ENCODE measurements around the gene SRPK2.
"Not testable (repeated sequence)": the region's sequence is repeated elsewhere in the genome, so short reads cannot be mapped to it uniquely, and the experiment has no call there.

Gene SRPK2

GRCh38 chr7:105256761-105257231, 131.9 kb downstream of the SRPK2 start:
- DNase-seq: no peak

- DNase-seq: no peak
Measured at GRCh38 chr7:105250706-105251105, 138.0 kb downstream of the SRPK2 start.

GRCh38 chr7:105250239-105250638, 138.5 kb downstream of the SRPK2 start:
- DNase-seq: no peak

- DNase-seq: no peak
Measured at GRCh38 chr7:105249216-105249615, 139.5 kb downstream of the SRPK2 start.

- no peak for DNase-seq
Measured at GRCh38 chr7:105246679-105247078, 142.0 kb downstream of the SRPK2 start.

- no peak for DNase-seq
Measured at GRCh38 chr7:105246256-105246655, 142.5 kb downstream of the SRPK2 start.

- DNase-seq: no peak
Measured at GRCh38 chr7:105245398-105246114, 143.2 kb downstream of the SRPK2 start.

- DNase-seq: no peak
Measured at GRCh38 chr7:105244594-105244993, 144.1 kb downstream of the SRPK2 start.

- DNase-seq: no peak
Measured at GRCh38 chr7:105241198-105241597, 147.5 kb downstream of the SRPK2 start.

GRCh38 chr7:105238198-105238765, 150.4 kb downstream of the SRPK2 start:
- DNase-seq: no peak

GRCh38 chr7:105234886-105235285, 153.8 kb downstream of the SRPK2 start:
- no peak for DNase-seq

GRCh38 chr7:105232829-105233291, 155.9 kb downstream of the SRPK2 start:
- DNase-seq: not testable (repeated sequence)

- DNase-seq: no peak
Measured at GRCh38 chr7:105230486-105230885, 158.2 kb downstream of the SRPK2 start.

- no peak for DNase-seq
Measured at GRCh38 chr7:105229641-105230040, 159.1 kb downstream of the SRPK2 start.

- no peak for DNase-seq
Measured at GRCh38 chr7:105228555-105228954, 160.2 kb downstream of the SRPK2 start.

GRCh38 chr7:105227391-105227790, 161.3 kb downstream of the SRPK2 start:
- no peak for DNase-seq

- DNase-seq: no peak
Measured at GRCh38 chr7:105224884-105225651, 163.7 kb downstream of the SRPK2 start.

- no peak for DNase-seq
Measured at GRCh38 chr7:105222953-105223352, 165.8 kb downstream of the SRPK2 start.

GRCh38 chr7:105219771-105220160, 169.0 kb downstream of the SRPK2 start:
- DNase-seq: no peak

- no peak for DNase-seq
Measured at GRCh38 chr7:105218939-105219770, 169.6 kb downstream of the SRPK2 start.

- DNase-seq: no peak
Measured at GRCh38 chr7:105218215-105218614, 170.5 kb downstream of the SRPK2 start.

- no peak for DNase-seq
Measured at GRCh38 chr7:105216786-105217185, 171.9 kb downstream of the SRPK2 start.

GRCh38 chr7:105215821-105216220, 172.9 kb downstream of the SRPK2 start:
- DNase-seq: no peak
